Liver (tissue), 3 donors: ENCODE measurements around the gene ATRX.

Experiments
- GABPA ChIP-seq, 2 donors: IDR thresholded peaks in 1 of 2; conservative IDR thresholded peaks in 1 of 2; 2 replicates each; pipeline ENCODE4 v1.6.1; 2016; ENCODE audit warnings: antibody characterized with exemption in 2 of 2, mild to moderate bottlenecking in 1 of 2, moderate library complexity in 1 of 2
- MAX ChIP-seq: IDR thresholded peaks from 2 replicates; pipeline ENCODE4 v1.6.1; 2016; ENCODE audit warnings: antibody characterized with exemption
- TF ChIP-seq, protein P1 (sequence below): fragments of 150-350 bp; IDR thresholded peaks from 2 replicates; pipeline ENCODE4 v1.5.1; 2017; ENCODE audit warnings: improper control_type of control experiment, low read depth, low read length; ENCODE audit not compliant: missing input control
- TF ChIP-seq, protein P2 (sequence below): IDR thresholded peaks from 2 replicates; pipeline ENCODE4 v1.6.1; 2016; ENCODE audit warnings: antibody characterized with exemption, mild to moderate bottlenecking
- donor health status: healthy.
- donor health status: healthy.

- no peak for TF ChIP-seq GABPA (IDR thresholded peaks at IDR 0.05 in 1 of 2, conservative IDR thresholded peaks at IDR 0.05 in 1 of 2)
- TF ChIP-seq, protein P1, sequence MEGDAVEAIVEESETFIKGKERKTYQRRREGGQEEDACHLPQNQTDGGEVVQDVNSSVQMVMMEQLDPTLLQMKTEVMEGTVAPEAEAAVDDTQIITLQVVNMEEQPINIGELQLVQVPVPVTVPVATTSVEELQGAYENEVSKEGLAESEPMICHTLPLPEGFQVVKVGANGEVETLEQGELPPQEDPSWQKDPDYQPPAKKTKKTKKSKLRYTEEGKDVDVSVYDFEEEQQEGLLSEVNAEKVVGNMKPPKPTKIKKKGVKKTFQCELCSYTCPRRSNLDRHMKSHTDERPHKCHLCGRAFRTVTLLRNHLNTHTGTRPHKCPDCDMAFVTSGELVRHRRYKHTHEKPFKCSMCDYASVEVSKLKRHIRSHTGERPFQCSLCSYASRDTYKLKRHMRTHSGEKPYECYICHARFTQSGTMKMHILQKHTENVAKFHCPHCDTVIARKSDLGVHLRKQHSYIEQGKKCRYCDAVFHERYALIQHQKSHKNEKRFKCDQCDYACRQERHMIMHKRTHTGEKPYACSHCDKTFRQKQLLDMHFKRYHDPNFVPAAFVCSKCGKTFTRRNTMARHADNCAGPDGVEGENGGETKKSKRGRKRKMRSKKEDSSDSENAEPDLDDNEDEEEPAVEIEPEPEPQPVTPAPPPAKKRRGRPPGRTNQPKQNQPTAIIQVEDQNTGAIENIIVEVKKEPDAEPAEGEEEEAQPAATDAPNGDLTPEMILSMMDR: no peak
- TF ChIP-seq MAX: no peak
- TF ChIP-seq, protein P2, sequence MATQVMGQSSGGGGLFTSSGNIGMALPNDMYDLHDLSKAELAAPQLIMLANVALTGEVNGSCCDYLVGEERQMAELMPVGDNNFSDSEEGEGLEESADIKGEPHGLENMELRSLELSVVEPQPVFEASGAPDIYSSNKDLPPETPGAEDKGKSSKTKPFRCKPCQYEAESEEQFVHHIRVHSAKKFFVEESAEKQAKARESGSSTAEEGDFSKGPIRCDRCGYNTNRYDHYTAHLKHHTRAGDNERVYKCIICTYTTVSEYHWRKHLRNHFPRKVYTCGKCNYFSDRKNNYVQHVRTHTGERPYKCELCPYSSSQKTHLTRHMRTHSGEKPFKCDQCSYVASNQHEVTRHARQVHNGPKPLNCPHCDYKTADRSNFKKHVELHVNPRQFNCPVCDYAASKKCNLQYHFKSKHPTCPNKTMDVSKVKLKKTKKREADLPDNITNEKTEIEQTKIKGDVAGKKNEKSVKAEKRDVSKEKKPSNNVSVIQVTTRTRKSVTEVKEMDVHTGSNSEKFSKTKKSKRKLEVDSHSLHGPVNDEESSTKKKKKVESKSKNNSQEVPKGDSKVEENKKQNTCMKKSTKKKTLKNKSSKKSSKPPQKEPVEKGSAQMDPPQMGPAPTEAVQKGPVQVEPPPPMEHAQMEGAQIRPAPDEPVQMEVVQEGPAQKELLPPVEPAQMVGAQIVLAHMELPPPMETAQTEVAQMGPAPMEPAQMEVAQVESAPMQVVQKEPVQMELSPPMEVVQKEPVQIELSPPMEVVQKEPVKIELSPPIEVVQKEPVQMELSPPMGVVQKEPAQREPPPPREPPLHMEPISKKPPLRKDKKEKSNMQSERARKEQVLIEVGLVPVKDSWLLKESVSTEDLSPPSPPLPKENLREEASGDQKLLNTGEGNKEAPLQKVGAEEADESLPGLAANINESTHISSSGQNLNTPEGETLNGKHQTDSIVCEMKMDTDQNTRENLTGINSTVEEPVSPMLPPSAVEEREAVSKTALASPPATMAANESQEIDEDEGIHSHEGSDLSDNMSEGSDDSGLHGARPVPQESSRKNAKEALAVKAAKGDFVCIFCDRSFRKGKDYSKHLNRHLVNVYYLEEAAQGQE: no peak
These were observed 81.1 kb downstream of the ATRX start for GRCh38 chrX:77704881-77705280.
